GM21515 (cell line): ENCODE results near the gene SMG6.

Source experiments
- ATAC-seq: cut with Tn5 transposase; IDR thresholded peaks from one replicate; pipeline ENCODE4 v1.9.1; 2021; ENCODE audit not compliant: unreplicated experiment

The SMG6 gene

GRCh38 chr17:2064520-2064971 lies 239.0 kb downstream of the SMG6 start:
- ATAC-seq: no peak

GRCh38 chr17:2064147-2064489 lies 239.5 kb downstream of the SMG6 start:
- no peak for ATAC-seq

- no peak for ATAC-seq
Measured at GRCh38 chr17:2063261-2064146, 240.1 kb downstream of the SMG6 start.

DNA sequence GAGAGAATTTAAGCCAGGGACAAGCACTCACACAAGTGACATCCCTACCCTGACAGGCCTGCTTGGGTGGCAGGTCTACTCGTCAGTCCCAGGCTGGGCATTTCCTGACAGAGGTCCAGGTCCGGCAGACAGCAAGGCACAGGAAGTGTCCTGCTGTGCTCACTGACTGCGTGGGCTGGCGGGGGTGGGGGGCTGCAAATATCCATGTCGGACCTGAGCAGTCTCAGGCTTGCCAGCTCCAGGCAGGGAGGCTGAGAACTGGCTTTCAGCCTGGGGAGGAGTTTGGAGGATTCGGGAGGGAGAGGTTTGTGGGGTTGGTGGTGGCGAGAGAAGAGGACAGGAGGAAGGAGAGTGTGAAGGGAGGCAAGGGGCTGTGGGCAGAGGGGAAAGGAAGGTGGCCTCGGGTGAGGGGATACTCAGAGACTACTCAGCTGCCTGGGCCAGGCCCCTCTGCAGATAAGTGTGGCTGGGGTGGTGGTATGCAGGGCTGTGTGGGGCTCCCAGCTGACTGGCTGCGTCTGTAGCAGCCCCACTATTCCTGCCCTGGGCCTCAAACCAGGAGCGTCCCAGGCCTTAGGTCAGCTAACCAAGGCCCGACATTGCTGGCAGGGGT lies 240.9 kb downstream of the SMG6 start:
- no peak for ATAC-seq

DNA sequence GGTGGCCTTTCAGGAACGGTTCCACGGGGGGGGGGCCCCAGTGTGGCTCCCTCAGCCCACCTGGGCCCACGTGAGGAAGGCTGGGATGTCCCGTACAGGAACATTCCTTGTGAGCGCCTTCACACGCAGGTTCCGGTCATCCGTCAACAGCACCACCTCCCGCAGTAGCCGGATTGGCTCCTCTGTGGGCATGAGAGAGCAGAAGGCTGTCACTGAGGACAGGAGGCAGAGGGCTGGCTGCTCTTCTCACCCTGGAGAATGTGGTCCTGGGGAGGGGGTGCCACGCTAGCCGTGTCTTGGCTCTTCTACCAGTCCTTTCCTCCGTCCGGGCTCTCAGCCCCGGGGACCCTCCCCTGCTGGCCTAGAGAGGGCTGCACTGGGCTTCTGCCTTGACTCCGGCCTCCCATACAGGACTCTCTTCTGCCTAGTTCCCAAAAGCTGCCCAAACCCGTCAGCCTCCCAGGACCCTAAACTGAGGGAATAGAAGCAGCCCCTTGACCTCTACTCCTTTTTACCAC lies 242.1 kb downstream of the SMG6 start:
- no peak for ATAC-seq

GRCh38 chr17:2060681-2061440 lies 242.7 kb downstream of the SMG6 start:
- no peak for ATAC-seq

DNA sequence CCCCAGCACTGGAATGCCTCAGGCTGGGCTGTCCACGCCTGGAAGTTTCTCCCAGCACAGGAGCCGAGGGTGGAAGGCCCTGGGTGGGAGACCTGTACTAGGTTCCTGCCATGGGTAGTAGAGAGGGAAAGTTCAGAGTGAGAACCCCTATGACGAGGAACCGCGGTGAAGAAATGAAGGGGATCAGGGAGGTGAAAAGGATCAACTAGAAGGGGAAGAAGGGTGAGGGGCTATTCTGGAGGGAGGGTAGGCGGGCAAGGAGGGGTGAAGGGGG lies 243.3 kb downstream of the SMG6 start:
- no peak for ATAC-seq

DNA sequence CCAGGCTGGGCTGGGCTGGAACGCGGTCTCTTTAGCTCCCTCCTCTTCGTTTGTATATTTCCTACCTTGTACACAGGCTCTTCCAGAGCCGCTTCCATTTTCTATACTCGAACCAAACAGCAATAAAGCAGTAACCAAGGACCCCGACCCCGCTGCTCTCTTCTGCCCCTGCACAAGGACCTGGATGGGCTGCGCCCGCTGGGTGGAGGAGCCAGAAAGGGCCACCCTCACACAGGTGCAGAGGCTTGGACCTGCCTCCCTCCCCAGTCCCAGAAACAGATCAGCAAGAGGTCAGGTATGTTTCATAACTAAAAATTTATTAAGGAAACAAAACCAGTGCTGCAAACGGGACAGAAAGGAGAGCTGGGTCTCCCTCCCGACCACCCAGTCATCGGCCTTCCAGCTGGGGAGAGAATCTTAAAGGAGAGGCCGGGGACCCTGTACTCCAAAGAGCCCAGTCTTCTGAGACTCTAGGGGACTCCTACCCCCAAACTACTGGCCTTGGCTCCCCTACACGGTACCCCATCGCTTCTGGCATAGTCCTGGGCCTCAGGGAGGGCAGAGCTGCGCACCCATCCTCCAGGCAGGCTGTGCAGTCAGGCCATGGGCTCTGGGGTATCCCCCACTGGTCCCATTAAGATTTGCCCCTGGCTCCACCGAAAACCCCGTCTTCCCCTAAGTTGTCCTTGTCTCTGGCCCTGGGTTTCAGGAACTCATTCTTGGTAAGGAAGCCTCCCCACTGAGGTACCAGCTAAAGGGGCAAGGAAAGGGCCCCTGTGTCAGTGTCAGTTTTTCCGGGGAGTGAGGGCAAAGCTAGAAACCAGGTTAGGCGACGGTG lies 243.8 kb downstream of the SMG6 start:
- ATAC-seq: no peak

- no peak for ATAC-seq
Measured at GRCh38 chr17:2058586-2059546, 244.7 kb downstream of the SMG6 start.

GRCh38 chr17:2057760-2058585 lies 245.6 kb downstream of the SMG6 start:
- no peak for ATAC-seq

DNA sequence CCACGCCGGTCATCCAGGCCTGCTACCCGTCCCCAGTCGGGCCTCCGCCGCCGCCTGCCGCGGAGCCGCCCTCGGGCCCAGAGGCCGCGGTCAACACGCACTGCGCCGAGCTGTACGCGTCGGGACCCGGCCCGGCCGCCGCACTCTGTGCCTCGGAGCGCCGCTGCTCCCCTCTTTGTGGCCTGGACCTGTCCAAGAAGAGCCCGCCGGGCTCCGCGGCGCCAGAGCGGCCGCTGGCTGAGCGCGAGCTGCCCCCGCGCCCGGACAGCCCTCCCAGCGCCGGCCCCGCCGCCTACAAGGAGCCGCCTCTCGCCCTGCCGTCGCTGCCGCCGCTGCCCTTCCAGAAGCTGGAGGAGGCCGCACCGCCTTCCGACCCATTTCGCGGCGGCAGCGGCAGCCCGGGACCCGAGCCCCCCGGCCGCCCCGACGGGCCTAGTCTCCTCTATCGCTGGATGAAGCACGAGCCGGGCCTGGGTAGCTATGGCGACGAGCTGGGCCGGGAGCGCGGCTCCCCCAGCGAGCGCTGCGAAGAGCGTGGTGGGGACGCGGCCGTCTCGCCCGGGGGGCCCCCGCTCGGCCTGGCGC lies 246.3 kb downstream of the SMG6 start:
- no peak for ATAC-seq

DNA sequence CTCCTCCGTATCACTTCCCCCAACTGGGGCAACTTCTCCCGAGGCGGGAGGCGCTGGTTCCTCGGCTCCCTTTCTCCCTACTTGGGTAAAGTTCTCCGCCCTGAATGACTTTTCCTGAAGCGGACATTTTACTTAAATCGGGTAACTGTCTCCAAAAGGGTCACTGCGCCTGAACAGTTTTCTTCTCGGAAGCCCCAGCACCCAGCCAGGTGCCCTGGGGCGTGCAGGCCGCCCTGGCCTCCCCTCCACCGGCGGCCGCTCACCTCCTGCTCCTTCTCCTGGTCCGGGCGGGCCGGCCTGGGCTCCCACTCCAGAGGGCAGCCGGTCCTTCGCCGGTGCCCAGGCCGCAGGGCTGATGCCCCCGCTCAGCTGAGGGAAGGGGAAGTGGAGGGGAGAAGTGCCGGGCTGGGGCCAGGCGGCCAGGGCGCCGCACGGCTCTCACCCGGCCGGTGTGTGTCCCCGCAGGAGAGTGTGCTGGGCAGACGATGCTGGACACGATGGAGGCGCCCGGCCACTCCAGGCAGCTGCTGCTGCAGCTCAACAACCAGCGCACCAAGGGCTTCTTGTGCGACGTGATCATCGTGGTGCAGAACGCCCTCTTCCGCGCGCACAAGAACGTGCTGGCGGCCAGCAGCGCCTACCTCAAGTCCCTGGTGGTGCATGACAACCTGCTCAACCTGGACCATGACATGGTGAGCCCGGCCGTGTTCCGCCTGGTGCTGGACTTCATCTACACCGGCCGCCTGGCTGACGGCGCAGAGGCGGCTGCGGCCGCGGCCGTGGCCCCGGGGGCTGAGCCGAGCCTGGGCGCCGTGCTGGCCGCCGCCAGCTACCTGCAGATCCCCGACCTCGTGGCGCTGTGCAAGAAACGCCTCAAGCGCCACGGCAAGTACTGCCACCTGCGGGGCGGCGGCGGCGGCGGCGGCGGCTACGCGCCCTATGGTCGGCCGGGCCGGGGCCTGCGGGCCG lies 247.1 kb downstream of the SMG6 start:
- no peak for ATAC-seq

DNA sequence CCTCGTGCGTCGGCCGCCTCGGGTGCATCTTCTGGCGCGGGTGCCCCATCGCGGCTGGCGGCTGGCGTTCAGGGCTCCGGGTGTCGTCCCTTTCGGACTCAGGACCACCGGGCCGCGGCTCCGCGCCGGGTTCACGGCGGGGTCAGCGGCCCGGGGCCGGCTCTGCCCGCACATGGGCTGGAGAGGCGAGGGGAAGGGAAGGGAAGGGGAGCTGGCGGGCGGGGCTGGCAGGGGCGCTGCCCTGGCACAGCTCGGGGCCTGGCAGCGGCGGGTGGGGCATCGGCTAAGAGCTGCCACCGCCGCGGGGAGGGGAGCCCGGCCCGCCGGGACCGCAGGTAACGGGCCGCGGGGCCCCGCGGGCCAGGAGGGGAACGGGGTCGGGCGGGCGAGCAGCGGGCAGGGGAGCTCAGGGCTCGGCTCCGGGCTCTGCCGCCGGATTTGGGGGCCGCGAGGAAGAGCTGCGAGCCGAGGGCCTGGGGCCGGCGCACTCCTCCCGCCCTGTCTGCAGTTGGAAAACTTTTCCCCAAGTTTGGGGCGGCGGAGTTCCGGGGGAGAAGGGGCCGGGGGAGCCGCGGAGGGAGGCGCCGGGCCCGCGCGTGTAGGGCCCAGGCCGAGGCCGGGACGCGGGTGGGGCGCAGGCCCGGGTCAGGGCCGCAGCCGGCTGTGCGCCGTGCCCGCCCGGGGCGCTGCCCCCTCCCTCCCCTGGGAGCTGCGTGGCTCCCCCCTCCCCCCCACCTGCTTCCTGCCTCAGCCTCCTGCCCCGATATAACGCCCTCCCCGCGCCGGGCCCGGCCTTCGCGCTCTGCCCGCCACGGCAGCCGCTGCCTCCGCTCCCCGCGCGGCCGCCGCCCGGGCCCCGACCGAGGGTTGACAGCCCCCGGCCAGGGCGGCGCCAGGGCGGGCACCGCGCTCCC lies 248.0 kb downstream of the SMG6 start:
- ATAC-seq: no peak

GRCh38 chr17:2054512-2055291 lies 248.9 kb downstream of the SMG6 start, which contains the start of gene HIC1:
TSS of gene HIC1 (plus strand) at chr17:2055103. CDS start at chr17:2056691, 1,588 bp downstream.
- no peak for ATAC-seq

- no peak for ATAC-seq
Measured at GRCh38 chr17:2054262-2054511, 249.4 kb downstream of the SMG6 start.
